ENCODE results near the gene RASGRP4.

GRCh38 chr19:38383743-38384142 is 42.3 kb downstream of the RASGRP4 start:
- TF ChIP-seq POLR2AphosphoS5 (IDR thresholded peaks at IDR 0.05; ENCODE audit: borderline replicate concordance, low read depth, low read length) (no peak), EZH2 (IDR thresholded peaks at IDR 0.05) (no peak), FOXP2 (optimal IDR thresholded peaks at IDR 0.05; ENCODE audit: control extremely low read depth, extremely low read length, insufficient read depth) (no peak)
